HG02884 (cell line): Measurements from ENCODE around the gene A2M.
A peak's percentile ranks its signal among the peaks of the same experiment; 100 is the strongest.

ENCODE experiments used
- ATAC-seq: cut with Tn5 transposase; IDR thresholded peaks from one replicate; pipeline ENCODE4 v1.9.1; 2021; ENCODE audit warnings: mild to moderate bottlenecking, moderate library complexity; ENCODE audit not compliant: unreplicated experiment

Gene A2M

DNA sequence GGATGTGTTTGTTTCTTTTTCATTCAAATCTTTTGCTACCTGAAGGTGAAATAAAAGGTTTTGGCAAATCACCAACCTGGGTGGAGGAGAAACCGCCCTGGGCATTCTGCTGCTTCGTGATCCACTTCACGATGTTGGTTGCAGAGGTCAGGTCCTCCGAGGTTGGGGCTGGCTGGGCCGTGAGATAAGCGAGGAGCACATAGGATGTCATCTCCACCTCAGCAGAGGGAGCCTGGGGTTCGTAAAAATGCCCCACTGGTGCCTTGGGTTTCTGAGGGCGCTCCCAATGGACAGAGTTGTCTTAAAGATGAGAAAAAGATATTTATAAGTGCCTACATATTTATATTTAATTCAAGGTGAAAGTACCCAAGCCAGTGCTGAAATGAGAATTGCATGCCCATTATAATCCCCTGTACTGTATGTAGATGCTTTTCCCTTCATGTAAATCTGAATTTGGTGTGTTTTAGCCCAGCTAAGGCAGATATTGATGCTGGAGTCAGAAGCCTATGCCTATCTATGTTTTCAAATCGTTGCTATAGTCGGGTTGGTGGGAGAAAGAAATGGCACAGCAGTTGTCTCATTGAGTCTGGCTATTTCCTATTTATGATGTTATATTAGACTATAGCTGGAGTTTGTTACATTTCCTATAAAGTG lies 41.1 kb downstream of the A2M start:
- no peak for ATAC-seq

DNA sequence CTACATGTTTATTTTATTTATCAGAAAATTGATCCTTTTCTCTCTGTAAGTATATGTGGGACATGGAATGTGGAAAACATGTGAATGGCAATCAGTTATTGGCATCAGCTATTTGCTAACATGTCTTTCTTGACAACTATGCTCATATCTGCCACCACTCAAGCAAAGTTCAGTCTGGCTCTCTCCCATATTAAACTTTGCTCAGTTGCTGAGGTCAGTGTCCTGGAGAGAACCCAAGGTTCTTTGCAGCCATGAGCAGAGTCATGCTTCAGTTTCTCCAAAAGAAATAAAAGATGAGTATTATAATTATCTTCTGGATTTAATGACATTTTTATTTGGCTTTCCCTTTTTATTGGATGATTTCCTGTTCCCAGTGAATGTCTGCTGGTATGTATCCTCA lies 42.6 kb downstream of the A2M start:
- ATAC-seq, result no peak

DNA sequence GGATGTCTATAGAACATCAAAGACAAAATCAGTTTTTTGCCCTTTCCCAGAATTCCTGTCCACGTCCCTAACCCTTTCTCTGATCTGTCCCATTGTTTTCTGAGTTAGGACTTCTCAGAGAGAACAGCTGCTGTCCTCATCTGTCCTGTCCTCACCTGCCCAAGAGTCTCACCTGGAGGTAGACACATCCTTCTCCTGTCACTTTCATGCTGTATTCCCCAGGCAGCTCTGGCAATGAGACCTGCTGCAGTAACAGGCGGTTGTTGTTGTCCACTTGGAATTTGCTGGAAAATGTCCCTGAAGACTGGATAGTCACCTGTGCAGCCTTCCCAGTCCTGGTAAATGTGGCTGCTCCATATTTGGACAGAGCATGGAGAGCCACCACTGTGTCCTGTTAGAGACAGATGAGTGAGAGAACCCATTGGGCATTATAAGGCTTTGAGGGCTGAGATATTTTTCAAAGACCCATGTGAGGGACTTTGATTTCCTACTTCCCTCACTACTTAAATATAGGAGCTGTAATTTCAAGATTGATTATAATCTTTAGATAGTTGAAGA lies 43.2 kb downstream of the A2M start:
- no peak for ATAC-seq

DNA sequence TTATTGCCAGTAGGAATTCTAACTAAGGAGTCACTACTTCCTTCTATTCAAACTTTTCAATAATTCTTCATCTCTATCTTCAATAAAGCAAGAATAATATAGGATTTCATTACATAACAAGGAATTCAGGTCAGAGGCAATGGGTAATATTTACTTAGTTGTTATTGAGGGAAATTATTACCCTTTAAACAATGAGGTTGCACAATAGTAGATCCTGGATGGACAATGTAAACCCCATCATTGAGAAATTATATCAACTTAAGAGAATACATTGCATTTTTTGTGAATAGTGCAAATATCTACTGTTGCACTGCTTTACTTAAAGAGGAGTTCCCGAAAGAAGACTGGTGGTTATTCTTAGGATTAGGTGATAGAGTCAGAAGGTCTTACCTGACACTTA lies 43.8 kb downstream of the A2M start:
- no peak for ATAC-seq

DNA sequence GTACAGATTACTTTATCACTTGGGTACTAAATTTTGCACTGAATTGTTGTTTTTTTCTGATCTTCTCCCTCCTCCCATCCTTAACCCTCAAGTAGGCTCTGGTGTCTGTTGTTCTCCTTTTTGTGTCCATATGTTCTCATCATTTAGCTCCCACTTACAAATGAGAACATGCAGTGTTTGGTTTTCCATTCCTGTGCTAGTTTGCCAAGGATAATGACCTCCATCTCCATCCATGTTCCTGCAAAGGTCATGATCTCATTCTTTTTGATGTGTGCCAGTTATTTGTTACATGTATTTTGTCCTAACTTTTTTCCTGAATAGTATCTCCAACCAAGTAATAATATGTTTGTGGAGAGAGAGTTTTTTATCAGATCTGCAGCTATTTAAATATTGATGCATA lies 44.2 kb downstream of the A2M start:
- no peak for ATAC-seq

DNA sequence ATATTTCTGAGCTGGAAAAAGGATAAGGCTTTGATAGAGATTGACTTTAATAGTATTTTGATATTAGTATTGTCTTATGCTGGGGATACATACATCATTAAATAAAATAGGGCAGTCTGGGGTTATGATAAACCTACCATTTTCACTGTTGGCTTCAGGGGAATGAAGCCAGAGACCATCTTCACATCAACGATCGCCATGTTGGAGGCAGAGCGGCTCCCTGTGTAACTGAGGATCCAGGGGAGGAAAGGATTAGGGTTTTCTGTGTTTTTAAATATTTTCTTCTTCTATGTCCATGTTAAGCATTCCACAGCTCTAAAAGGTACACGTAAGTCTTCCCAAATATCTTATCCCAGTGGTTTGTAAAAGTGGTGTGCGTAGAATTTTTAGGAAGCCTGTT lies 45.4 kb downstream of the A2M start:
- no peak for ATAC-seq

DNA sequence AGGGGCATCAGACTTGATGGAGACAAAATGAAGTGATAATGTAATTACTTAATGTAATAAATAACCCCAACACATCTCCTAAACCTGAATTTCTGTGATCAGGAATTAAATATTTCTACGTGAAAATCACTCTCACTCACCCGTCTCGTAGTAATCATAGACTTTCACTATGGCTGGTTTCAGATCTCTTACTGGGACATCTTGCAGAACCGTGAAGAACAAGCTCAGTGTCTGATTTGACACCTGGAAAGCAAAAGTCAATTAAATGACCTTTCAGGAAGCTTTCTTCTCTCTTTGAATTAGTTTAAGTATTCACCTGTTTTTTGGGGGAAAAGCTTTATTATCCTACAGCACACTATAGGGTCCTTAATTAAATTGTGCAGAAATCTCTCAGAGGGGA lies 47.1 kb downstream of the A2M start:
- no peak for ATAC-seq

DNA sequence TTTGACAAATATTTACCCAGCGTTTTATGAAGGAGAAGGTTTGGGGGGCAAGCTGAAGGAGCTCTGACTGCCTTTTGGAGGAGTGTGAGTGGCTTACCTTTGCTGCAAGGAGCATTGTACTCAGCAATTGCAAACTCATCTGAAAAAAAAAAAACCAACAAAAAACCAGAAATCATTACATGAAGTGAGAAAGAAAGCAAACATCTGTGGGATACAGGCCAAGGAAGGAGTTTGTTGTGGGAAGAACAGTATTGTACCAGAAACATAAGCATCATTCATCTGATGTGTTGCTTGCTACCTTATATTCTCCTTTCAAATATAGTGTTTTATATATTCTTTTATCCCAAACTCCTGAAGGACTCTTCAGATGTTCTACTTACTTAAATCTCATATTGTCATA lies 47.6 kb downstream of the A2M start:
- no peak for ATAC-seq

DNA sequence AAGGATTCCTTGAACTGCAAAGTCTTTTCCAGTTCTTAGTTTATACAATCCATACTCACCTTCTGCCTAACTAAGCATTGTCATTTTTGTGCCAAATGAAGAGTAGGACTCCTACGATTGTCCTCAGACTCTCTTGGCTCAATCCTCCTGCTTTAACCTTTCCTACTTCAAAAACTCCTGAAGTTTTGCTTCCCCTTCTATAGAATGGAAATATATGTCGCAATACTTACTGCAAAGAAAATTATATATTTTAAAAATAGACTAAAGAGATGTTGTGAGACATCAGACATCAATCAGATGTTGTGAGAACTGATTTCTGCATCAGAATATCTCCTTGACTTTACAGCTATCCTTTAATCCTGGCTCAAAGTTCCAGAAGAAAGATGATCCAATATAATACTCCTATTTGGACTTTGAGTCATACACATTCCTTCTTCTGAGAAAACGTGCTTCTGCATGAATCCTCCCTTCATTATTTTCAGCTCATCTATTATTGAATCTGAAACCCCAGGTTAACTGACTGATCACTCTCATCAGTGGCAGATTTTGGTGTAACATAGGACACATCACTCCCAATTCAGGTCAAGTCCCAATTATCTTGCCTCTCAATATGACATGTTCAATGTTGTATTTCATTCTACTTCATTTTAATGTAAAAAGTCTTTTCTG lies 48.8 kb downstream of the A2M start:
- no peak for ATAC-seq

DNA sequence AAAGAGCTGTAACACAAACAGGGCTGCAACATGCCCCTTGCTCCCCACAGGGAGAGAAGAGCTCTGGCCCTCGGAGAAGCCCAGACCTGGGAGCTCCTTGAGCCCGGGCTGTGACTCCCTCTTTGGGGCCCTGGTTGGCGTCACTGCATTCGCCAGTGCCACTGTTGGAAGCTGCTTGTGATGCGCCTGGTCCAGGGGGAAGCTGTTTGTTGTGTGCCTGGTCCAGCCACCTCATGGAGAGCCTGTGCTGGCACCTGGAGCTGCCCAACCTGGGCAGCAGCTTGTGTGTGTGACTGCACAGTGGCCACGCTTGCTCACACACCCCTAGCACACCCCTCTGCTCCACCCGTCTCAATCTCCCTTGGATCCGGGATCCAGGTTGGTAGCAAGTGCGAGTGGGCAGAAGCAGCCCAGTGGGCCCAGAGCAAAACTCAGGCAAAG lies 49.5 kb downstream of the A2M start:
- no peak for ATAC-seq

DNA sequence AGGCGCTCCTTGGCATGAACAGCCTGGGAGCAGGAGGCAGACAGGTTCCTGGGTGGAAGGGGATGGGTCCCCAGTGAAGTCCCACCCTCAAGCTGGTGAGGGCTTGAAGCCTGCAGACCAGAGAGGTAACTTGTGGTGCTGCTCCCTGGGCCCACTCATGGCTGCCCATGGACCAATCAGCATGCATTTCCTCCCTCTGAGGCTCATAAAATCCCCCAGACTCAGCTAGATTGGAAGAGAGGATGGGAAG lies 50.2 kb downstream of the A2M start:
- ATAC-seq, result no peak

DNA sequence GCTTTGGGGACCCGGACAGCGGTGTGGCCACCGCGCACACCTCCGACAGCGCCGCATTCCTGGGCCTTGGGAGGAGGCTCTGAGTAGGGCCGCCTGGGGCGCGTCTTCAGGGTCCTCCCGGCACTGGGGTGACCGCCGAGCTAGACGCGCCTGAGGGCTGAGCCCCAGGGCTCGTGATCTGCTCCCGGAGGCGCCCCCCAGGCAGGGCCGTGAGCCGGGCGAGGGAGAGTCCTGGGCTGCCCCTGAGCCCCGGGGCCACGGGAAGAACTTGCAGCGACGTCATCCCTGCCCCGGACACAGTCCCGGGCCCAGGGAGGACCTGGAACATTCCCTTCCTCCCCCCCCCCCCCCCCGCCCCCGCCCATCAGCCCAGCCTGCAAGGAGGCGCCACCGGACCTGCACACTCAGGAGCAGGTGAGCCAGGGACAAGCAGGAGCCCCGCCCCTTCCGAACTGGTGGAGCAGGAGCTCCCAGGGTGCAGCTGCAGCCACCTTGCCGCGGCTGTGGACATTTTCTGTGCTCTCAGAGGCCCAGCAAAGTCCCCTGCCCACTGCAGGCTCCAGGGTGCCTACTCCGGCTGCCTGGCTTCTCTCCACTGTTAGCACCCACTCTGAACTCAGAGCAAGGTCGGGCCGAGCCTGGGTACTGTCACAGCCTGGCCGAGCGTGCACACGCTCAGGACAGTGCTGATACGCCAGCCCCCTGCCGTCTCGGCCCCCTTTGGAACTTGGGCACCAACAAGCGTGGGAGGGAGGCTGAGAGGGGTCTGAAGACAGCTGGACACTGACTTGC lies 50.7 kb downstream of the A2M start:
- ATAC-seq, result no peak

DNA sequence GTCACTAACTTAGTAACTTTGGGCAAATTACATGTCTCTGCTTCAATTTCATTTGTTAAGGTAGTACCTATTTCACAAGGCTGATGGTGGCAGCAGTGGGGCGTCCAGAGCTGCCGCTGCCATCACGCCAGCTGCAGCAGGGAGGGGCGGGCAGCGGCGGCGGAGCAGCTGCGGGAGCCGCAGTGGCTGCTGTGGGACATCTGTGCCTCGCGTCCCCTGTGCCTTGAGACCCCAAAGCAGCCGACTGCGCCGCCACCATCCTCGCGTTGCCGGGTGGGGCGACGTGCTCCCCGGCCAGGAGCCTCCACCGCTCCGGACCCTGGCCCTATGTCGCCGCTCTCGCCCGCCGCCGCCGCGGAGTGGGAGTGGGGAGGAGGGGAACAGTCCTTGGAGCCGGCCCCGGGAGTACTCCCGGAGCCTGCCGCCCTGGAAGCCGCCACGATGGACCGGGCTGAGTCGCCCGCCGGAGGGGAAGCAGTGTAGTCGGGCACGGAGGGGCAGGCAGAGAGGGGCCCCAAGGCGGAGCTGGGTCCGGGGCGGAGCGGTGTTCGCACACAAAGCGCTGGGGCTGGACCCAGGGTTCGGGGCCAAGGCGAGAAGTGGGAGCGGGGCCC lies 51.4 kb downstream of the A2M start:
- peak; percentile 60 for ATAC-seq

DNA sequence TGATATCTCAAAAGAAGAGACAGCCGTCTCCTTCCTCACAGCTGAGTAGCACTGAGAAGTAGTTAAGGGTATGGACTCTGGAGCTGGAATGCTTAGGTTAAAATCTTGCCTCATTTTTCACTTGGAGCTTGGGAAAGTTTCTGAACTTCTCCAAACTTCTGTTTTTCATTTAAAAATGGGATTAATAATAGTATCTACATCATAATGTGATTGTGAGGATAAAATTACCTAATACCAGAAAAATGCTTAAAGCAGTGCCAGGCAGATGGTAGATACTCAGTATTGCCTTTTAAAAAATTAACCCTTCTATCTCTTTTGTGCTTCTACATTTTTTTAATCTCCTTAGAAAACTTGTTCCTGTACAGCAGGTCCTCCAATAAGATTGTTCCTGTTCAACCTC lies 63.1 kb downstream of the A2M start:
- ATAC-seq, result no peak

DNA sequence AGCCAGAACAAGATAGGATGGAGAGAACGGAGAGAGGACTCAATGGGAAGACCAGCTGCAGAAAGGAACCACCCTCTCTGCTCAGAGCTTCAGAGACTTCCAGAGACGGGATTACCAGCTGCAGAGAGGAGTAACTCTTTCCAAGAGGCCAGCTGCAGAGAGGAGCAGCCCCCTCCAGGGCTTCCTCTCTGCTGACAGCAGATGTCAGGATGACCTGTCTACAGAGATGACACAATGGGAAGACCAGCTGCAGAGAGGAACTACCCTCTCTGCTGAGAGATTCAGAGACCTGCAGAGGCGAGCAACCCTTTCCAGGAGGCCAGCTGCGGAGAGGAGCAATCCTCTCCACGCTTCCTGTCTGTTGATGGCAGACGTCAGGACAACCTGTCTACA lies 64.6 kb downstream of the A2M start:
- ATAC-seq, result no peak

DNA sequence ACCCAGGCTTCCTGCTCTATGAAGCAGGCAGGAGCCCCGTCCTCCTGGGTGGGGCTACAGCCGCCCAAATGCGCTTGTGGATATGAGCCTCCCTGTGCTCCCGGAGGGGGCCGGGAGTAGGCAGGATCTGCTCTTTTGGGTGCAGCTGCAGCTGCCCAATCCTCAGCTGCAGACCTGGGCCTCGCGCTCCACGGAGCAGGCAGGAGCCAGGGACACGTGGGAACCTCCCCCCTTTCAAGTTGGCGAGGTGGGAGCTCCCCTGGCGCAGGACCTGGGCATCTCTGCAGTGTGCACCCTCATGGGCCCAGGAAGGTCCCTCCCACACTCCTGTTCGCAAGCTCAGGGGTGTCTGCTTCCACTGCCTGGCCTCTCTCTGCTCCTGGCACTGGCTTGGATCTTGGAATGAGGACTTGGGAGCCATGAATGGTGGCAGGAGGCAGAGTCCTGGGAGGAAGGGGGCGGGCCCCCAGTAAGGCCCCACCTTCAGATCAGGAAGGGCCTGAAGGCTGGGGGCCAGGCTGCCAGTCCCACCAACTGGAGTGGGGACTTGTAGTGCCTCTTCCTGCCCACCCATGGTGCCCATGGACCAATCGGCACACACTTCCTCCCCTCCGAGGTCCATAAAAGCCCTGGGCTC lies 65.1 kb downstream of the A2M start:
- no peak for ATAC-seq

DNA sequence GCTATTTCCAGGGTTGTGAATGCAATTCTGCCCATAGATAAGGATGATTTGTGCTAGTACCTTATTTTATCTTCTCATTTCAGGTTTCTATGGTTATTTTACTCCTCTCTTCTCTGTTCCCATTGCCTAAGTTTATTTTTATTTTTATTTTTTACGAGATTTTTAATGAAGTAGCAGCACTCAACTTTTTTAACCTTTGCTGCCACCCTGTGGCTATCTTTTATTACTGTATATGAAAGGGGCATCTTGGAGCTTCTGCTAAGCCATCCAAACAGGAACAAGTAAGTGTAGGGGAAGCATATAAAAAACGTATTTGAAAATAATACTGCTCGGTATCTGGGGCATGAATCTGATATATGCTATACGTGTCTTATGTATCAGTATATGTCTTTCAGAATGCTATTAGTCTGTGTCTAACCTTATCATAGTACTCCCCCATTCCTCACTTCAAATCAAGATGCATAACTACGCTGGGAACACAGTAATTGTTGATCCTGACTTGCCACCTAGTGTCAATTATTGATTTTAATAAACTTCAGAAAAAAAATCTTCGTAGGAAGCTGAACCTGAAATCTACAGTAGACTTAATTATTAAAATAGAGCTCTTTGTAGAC lies 66.1 kb downstream of the A2M start:
- ATAC-seq, result no peak

DNA sequence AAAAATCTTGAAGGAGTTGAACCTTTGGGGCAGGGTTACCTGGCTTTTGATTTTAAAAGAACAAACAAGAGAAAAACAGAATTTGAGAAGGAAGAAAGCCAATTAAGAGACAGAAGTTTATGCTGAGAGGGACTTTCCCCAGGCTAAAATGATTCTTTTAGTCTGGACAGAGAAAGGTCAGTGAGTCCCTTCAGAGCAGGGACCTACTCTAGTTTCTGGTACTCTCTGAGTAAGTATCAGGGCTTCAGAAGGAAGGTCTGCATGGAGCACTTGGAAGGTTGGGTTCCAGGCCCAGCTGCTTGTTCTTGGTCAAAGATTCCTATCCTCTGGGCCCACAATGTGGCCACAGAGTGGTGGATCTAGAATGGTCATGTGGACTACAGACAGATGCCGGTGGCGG lies 66.8 kb downstream of the A2M start:
- no peak for ATAC-seq

DNA sequence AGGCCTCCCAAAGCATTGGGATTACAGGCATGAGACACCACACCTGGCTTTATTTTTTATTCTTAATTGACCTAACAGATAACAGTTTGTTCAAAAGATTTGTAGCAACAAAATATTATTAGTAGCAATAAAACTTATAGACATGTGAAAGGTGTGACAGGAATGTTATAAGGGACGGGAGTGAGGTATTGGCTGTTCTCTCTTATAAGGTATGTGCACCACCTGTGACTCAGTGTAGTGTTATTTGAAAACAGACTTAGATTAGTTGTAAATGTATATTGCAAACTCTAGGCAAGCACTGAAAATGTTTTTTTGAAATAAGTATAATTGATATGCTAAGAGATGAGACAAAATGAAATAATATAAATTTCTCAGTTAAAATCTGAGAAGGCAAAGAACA lies 68.6 kb downstream of the A2M start:
- ATAC-seq, result no peak

DNA sequence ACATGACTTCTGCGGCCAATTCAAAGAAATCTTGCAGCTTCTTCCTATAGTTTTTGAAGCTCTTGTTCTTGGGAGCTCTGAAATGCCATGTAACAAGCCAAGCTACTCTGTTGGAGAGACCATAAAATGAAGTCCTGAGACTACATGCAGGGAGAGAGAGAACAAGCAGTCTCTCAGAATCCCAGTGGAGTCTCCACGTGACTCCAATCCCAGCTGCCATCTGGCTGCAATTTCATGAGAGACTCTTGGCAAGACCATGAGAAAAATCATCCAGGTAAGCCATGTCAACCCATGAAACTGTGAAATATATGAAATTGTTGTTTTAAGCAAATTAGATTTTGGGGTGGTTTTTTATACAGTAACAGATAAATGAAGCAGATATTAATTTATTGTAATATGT lies 72.0 kb downstream of the A2M start:
- no peak for ATAC-seq

DNA sequence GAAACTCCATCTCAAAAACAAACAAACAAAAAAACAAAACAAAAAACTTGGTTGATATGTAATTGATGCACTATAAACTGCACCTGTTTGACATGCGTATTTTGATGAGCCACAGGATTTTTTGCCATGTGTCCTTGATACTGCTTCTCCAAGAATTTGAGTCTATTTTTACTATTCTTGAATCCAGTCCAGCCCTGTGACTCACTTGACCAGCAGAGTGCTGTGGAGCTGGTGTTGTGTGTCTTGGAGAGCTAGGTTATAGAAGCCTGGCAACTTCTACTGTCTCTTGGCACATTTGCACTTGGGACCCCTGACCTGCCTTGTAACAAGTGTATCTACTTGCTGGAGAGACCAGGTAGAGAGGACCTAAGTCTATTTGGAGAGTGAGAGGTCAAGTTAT lies 74.4 kb downstream of the A2M start:
- no peak for ATAC-seq
